HG02642 (cell line): ENCODE measurements around the gene EFCC1.

Experiments
- ATAC-seq: cut with Tn5 transposase; IDR thresholded peaks from one replicate; pipeline ENCODE4 v1.9.1; 2021; ENCODE audit warnings: mild to moderate bottlenecking; ENCODE audit not compliant: unreplicated experiment, poor library complexity

Gene EFCC1

GRCh38 chr3:129014148-129014547 is 13.0 kb downstream of the EFCC1 start:
- no peak for ATAC-seq

GRCh38 chr3:129014793-129015345 is 13.8 kb downstream of the EFCC1 start:
- no peak for ATAC-seq

- no peak for ATAC-seq
Measured at GRCh38 chr3:129015388-129016105, 14.4 kb downstream of the EFCC1 start.

GRCh38 chr3:129016356-129016719 is 15.2 kb downstream of the EFCC1 start:
- ATAC-seq, result peak; percentile 53

GRCh38 chr3:129016720-129017483 is 15.8 kb downstream of the EFCC1 start:
- peak; percentile 58 for ATAC-seq

- ATAC-seq, result no peak
Measured at GRCh38 chr3:129017484-129017899, 16.4 kb downstream of the EFCC1 start.

GRCh38 chr3:129018271-129018670 is 17.2 kb downstream of the EFCC1 start:
- no peak for ATAC-seq

GRCh38 chr3:129018751-129019150 is 17.6 kb downstream of the EFCC1 start:
- no peak for ATAC-seq

GRCh38 chr3:129019266-129019665 is 18.2 kb downstream of the EFCC1 start:
- no peak for ATAC-seq

GRCh38 chr3:129020691-129021090 is 19.6 kb downstream of the EFCC1 start:
- ATAC-seq, result no peak

- no peak for ATAC-seq
Measured at GRCh38 chr3:129021140-129021551, 20.0 kb downstream of the EFCC1 start.

- no peak for ATAC-seq
Measured at GRCh38 chr3:129022114-129023007, 21.3 kb downstream of the EFCC1 start.

- no peak for ATAC-seq
Measured at GRCh38 chr3:129023008-129023358, 21.9 kb downstream of the EFCC1 start.

- no peak for ATAC-seq
Measured at GRCh38 chr3:129023909-129024308, 22.8 kb downstream of the EFCC1 start.

- ATAC-seq, result no peak
Measured at GRCh38 chr3:129025108-129025507, 24.0 kb downstream of the EFCC1 start.

- no peak for ATAC-seq
Measured at GRCh38 chr3:129025691-129026435, 24.8 kb downstream of the EFCC1 start.

- peak; percentile 98 for ATAC-seq
Measured at GRCh38 chr3:129026728-129027543, 25.8 kb downstream of the EFCC1 start.

- no peak for ATAC-seq
Measured at GRCh38 chr3:129027544-129027880, 26.4 kb downstream of the EFCC1 start.

GRCh38 chr3:129028866-129029265 is 27.8 kb downstream of the EFCC1 start:
- ATAC-seq, result no peak
